Astrocyte (in vitro differentiated cells and primary cell): Measurements from ENCODE around the gene POLR2L.

Experiments used
- EZH2 ChIP-seq: IDR thresholded peaks from 2 replicates; pipeline ENCODE4 v1.6.1; 2012; ENCODE audit warnings: mild to moderate bottlenecking, low read length, inconsistent platforms; ENCODE audit not compliant: insufficient read depth
- TF ChIP-seq, protein P1 (sequence below): IDR thresholded peaks from 2 replicates; pipeline ENCODE4 v1.5.1; 2011; ENCODE audit warnings: low read depth, mild to moderate bottlenecking, inconsistent platforms, low read length, moderate library complexity; ENCODE audit not compliant: insufficient read depth

DNA sequence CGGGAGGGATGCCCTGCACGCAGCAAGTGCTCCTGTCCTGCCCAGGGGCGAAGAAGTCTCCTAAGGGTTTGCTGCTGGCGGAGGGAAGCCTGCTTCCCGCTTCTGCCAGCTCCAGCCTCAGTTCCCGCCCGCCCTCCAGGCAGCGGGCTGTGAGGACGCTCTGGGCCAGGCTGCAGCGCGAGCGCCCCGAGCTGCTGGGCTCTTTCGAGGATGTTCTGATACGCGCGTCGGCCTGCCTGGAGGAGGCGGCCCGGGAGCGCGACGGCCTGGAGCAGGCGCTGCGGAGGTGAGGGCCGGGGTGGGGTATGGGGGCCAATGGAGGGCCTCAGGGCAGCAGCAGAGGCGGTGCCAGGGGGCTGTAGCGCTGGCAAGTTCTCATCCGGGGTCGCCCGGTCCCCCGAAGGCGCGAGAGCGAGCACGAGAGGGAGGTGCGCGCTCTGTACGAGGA, 12.5 kb downstream of the POLR2L start:
- TF ChIP-seq, protein P1, sequence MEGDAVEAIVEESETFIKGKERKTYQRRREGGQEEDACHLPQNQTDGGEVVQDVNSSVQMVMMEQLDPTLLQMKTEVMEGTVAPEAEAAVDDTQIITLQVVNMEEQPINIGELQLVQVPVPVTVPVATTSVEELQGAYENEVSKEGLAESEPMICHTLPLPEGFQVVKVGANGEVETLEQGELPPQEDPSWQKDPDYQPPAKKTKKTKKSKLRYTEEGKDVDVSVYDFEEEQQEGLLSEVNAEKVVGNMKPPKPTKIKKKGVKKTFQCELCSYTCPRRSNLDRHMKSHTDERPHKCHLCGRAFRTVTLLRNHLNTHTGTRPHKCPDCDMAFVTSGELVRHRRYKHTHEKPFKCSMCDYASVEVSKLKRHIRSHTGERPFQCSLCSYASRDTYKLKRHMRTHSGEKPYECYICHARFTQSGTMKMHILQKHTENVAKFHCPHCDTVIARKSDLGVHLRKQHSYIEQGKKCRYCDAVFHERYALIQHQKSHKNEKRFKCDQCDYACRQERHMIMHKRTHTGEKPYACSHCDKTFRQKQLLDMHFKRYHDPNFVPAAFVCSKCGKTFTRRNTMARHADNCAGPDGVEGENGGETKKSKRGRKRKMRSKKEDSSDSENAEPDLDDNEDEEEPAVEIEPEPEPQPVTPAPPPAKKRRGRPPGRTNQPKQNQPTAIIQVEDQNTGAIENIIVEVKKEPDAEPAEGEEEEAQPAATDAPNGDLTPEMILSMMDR, result no peak
- no peak for TF ChIP-seq EZH2
